Bronchial epithelial cell (primary cell): ENCODE data around the gene SEZ6L. TPM values are rescaled to one million over a fixed set of nuclear protein-coding genes. Genes with fewer than 3 reads are reported as not detected.
A peak's percentile ranks its signal among the peaks of the same experiment; 100 is the strongest.

ENCODE experiments used
- DNase-seq: peaks from one replicate; pipeline ENCODE4 v3.0.0-alpha.2; 2010; ENCODE audit warnings: low read depth
- FAIRE-seq: peaks from 2 replicates; lab custom pipeline; 2011; peaks lifted over from hg19 to GRCh38; lab: Jason Lieb, UNC
- H3K27me3 ChIP-seq: 2 replicates; pipeline ENCODE4 v1.5.1; 2011; ENCODE audit warnings: low read length; ENCODE audit not compliant: control insufficient read depth, insufficient read depth
- H3K36me3 ChIP-seq: 2 replicates; pipeline ENCODE4 v1.5.1; 2011; ENCODE audit warnings: low read length; ENCODE audit not compliant: control insufficient read depth, insufficient read depth
- H3K4me3 ChIP-seq: 2 replicates; pipeline ENCODE4 v1.5.1; 2011; ENCODE audit warnings: mild to moderate bottlenecking, low read depth, low read length, control low read depth
- total RNA-seq: library from RNA; depleted of rRNA; stranded (reverse); fragments of >200 nt; gene quantifications from 2 replicates; pipeline ENCODE4 v1.2.1, GENCODE V29; 2014
- TF ChIP-seq, protein P1 (sequence below): IDR thresholded peaks from 2 replicates; pipeline ENCODE4 v1.5.1; 2011; ENCODE audit warnings: mild to moderate bottlenecking, moderate library complexity, low read length, control low read depth, inconsistent platforms; ENCODE audit not compliant: insufficient read depth, severe bottlenecking

SEZ6L gene
- total RNA-seq, 1 donor from 2014 or later = not detected

DNA sequence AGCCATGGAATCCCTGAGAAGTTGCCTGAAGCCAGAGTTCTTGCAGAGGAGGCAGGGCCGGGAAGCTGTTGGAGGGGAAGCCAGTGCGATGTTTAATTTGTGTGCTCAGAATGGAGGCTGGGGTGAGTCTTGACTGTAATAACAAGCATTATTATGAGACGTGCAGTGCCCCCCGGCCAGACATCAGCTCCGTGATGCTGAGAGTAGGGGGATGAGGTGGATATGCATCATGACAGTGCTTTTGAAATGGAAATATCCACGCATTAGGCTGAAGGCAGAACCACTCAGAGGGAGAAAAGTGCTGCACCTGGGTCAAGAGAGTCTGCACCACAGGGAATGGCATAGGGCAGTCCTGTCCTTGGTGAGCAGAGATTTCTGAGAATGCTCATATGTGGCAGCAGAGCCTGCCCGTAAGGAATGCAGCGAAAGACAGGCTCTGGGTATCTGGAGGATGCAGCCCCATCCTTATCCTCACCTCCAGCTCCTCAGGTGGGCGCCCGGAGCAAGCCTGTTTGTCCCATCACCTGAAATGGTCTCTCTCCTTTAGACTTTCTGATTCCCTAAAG, 37.6 kb upstream of the SEZ6L start:
- Histone ChIP-seq H3K27me3 (no peaks in the 10 kb centered on the region), H3K36me3 (no peaks in the 10 kb centered on the region), H3K4me3 (no peak overlapping the region)
- DNase-seq (no peak), FAIRE-seq (no peak)
- TF ChIP-seq, protein P1, sequence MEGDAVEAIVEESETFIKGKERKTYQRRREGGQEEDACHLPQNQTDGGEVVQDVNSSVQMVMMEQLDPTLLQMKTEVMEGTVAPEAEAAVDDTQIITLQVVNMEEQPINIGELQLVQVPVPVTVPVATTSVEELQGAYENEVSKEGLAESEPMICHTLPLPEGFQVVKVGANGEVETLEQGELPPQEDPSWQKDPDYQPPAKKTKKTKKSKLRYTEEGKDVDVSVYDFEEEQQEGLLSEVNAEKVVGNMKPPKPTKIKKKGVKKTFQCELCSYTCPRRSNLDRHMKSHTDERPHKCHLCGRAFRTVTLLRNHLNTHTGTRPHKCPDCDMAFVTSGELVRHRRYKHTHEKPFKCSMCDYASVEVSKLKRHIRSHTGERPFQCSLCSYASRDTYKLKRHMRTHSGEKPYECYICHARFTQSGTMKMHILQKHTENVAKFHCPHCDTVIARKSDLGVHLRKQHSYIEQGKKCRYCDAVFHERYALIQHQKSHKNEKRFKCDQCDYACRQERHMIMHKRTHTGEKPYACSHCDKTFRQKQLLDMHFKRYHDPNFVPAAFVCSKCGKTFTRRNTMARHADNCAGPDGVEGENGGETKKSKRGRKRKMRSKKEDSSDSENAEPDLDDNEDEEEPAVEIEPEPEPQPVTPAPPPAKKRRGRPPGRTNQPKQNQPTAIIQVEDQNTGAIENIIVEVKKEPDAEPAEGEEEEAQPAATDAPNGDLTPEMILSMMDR = no peak

DNA sequence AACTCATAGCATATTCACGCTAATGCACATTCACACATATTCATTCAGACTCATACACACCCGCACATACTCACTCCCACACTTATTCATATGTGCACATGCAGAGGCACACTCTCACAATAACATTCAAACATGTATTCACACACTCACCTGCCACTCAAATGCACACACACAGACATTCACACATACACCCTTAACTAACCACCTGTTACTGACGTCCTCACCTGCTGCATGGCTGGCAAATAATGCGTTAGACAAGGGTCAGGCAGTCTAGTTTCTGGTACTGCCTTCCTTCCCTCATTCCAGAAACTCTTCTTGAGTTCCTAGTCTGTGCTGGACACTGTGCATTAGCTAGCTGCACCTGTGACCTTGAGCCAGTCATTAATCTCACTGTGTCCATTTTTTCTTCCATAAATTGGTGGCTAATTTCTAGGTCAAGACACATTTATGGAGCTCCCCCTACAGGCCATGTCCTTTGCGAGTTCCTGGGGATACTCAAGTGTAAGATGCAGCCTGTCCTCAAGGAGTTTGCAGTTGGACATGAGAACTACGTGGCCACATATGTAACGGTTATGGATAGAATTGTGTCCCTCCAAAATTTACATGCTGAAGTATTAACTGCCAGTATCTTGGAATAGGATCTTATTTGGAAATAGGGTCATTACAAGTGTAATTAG, 34.5 kb upstream of the SEZ6L start:
- H3K36me3 ChIP-seq = no peaks in the 10 kb centered on the region
- no peak overlapping the region for H3K4me3 ChIP-seq
- no peak for FAIRE-seq
- DNase-seq = no peak
- TF ChIP-seq, protein P1 = no peak
- no peaks in the 10 kb centered on the region for H3K27me3 ChIP-seq

DNA sequence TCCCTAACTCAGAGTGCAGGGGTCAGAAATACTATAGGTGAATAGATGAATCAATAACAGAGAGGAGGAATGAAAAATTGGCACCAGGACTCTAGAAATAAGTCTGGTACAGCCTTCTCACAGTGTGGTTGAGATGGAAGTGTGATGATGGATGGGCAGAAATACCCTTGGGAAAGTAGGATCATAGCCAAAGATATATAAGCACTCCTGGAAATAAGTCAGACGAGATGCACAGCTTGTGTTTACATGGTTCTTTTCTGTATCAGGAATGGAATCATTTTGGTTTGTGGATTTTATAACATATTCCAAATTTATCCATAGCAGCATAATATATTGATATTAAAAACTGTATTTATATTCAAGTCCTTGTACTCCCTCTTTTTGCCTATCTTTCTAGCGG, 33.5 kb upstream of the SEZ6L start:
- Histone ChIP-seq H3K36me3 (no peaks in the 10 kb centered on the region), H3K4me3 (no peak overlapping the region), H3K27me3 (no peaks in the 10 kb centered on the region)
- FAIRE-seq (no peak), DNase-seq (no peak)
- TF ChIP-seq, protein P1 = no peak

DNA sequence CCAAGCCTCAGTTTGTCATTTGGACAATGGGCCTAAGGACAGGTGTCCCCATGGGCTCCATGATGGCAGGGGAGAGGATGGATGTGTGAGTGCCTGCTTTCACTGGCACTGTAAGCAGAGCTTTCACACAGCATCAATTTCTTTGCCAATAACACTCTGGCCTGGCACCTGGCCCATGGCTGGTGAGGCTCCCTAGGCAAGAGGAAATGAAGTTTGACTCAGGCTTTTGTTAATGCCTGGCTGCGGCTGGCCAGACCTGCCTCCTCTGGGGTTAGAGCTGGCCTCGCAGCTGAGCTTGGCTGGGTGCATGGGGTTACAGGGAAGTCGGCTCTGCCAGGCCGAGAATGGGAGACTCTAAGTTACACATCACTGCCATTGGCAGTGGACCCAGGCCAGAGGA, 30.0 kb upstream of the SEZ6L start:
- H3K36me3 ChIP-seq = no peaks in the 10 kb centered on the region
- FAIRE-seq (peak; percentile 52), DNase-seq (no peak)
- TF ChIP-seq, protein P1 = no peak
- no peak overlapping the region for H3K4me3 ChIP-seq
- H3K27me3 ChIP-seq = no peaks in the 10 kb centered on the region

DNA sequence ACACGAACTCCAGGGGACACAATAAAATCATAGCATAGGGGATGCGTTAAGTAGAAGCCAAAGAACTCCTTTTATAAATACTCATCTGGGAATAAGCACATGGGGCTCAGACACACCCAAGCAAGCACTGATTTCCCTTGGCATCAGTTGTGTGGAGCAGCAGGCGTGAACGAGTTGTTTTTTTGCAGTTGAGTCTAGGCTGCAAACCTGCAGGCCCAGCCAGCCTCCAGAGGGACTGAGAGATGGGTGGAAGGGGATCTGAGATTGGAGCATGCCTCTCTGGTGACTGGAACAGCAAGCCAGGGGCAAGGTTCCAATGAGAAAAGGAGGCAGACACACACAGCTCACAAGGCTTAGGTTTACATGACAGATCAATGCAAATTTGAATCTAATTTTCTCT, 27.4 kb upstream of the SEZ6L start:
- TF ChIP-seq, protein P1 = no peak
- FAIRE-seq (peak; percentile 7), DNase-seq (no peak)
- H3K27me3 ChIP-seq = no peaks in the 10 kb centered on the region
- H3K4me3 ChIP-seq = no peak overlapping the region
- H3K36me3 ChIP-seq = no peaks in the 10 kb centered on the region

DNA sequence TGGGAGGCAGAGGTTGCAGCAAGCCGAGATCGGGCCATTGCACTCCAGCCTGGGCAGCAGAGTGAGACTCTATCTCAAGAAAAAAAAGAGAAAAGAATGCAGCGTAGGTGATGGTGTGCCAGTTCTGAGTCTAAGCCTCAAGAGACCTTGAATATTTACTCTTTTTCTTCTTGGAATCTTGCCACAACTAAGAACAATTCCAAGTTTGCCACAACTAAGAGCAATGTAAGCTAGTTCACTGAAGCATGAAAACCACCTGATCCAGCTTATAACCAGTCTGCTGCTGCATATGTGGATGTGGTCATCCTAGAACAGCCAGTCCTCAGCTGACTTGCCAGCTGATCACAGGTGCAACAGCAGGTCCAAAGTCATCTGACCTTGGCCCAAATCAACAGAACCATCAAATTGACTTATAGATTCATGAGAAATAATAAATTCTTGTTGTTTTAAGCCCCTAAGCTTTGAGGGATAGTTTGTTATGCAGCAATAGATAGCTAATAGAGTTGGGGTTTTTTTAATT, 25.4 kb upstream of the SEZ6L start:
- H3K27me3 ChIP-seq = no peaks in the 10 kb centered on the region
- FAIRE-seq = no peak
- no peaks in the 10 kb centered on the region for H3K36me3 ChIP-seq
- no peak for DNase-seq
- TF ChIP-seq, protein P1 = no peak
- H3K4me3 ChIP-seq = no peak overlapping the region
